Smooth muscle cell (in vitro differentiated cells): ENCODE results near the gene OR10V1. TPM values are rescaled to one million over a fixed set of nuclear protein-coding genes. Genes with fewer than 3 reads are reported as not detected.

Experiments
- DNase-seq: peaks from one replicate; lab custom pipeline; 2025; ENCODE audit not compliant: unreplicated experiment; lab: John Stamatoyannopoulos, UW
- H2AFZ ChIP-seq: fragments of 200-600 bp; sonication (generic); 2 replicates; pipeline ENCODE4 v1.6.0; 2016; ENCODE audit warnings: antibody characterized with exemption, low read depth, mild to moderate bottlenecking
- H3F3A ChIP-seq: fragments of 200-600 bp; sonication (generic); 2 replicates; pipeline ENCODE4 v1.6.0; 2017; ENCODE audit warnings: antibody characterized with exemption, low read depth
- H3K27ac ChIP-seq: fragments of 200-600 bp; sonication (generic); 2 replicates; pipeline ENCODE4 v1.5.1; 2016; ENCODE audit warnings: low read depth, mild to moderate bottlenecking
- H3K27me3 ChIP-seq: fragments of 200-600 bp; sonication (generic); 2 replicates; pipeline ENCODE4 v1.6.1; 2016; ENCODE audit warnings: low read depth, mild to moderate bottlenecking
- H3K36me3 ChIP-seq: fragments of 200-600 bp; sonication (generic); 2 replicates; pipeline ENCODE4 v1.5.1; 2016; ENCODE audit warnings: low read depth
- H3K4me1 ChIP-seq: fragments of 200-600 bp; sonication (generic); 2 replicates; pipeline ENCODE4 v1.5.1; 2016; ENCODE audit warnings: low read depth
- H3K4me2 ChIP-seq: fragments of 200-600 bp; sonication (generic); 2 replicates; pipeline ENCODE4 v1.6.0; 2016; ENCODE audit warnings: mild to moderate bottlenecking
- H3K4me3 ChIP-seq: fragments of 200-600 bp; sonication (generic); 2 replicates; pipeline ENCODE4 v1.5.1; 2016; ENCODE audit warnings: mild to moderate bottlenecking
- H3K79me2 ChIP-seq: fragments of 200-600 bp; sonication (generic); 2 replicates; pipeline ENCODE4 v1.6.0; 2016; ENCODE audit warnings: low read depth, mild to moderate bottlenecking
- H3K9ac ChIP-seq: fragments of 200-600 bp; sonication (generic); 2 replicates; pipeline ENCODE4 v1.6.0; 2016; ENCODE audit warnings: low read depth
- H3K9me3 ChIP-seq: fragments of 200-600 bp; sonication (generic); replicated peaks from 2 replicates; pipeline ENCODE4 v1.5.1; 2016; ENCODE audit warnings: low read depth
- H4K20me1 ChIP-seq: fragments of 200-600 bp; sonication (generic); 2 replicates; pipeline ENCODE4 v1.6.0; 2016; ENCODE audit warnings: low read depth
- CTCF ChIP-seq: fragments of 200-600 bp; sonication (generic); IDR thresholded peaks from 2 replicates; pipeline ENCODE4 v1.5.1; 2017; ENCODE audit warnings: borderline replicate concordance, mild to moderate bottlenecking, antibody characterized with exemption; ENCODE audit not compliant: insufficient read depth, poor library complexity, severe bottlenecking
- WGBS: methylation state at CpG from one replicate; pipeline ENCODE4 v1.1.7; 2016; ENCODE audit warnings: low lambda C conversion rate; 5-methylcytosine and 5-hydroxymethylcytosine counted together
- polyA plus RNA-seq: library from polyadenylated mRNA; unstranded; fragments of >200 nt; fragmentation: Nextera tagmentation; extraction: Ambion mirVana; gene quantifications from 2 replicates; pipeline ENCODE4 v1.2.1, GENCODE V29; 2016
- total RNA-seq: library from RNA; depleted of rRNA; stranded (reverse); fragments of >200 nt; gene quantifications from 2 replicates; pipeline ENCODE4 v1.2.3, GENCODE V29; 2014

OR10V1 gene
- total and polyA plus RNA-seq, 2 experiments from 2014 or later: not detected

GRCh38 chr11:59753650-59754493 lies 40.2 kb upstream of the OR10V1 start:
- WGBS: 34% methylated on average over 47 of the region's 47 CpGs
- Histone ChIP-seq H4K20me1 (peaks cover 32% of the 10 kb centered on the region), H3K9ac (peak overlapping the region; percentile 90)

GRCh38 chr11:59746111-59746510 lies 32.5 kb upstream of the OR10V1 start:
- no peaks in the 10 kb centered on the region for H3K27me3 ChIP-seq
- no peaks in the 10 kb centered on the region for H3K79me2 ChIP-seq
- no peak overlapping the region for H3K4me3 ChIP-seq
- H3K4me1 ChIP-seq: no peaks in the 10 kb centered on the region
- WGBS: 83% methylated on average over 2 of the region's 2 CpGs
- H3K9me3 ChIP-seq: no peaks in the 10 kb centered on the region
- no peak for TF ChIP-seq CTCF
- no peaks in the 10 kb centered on the region for H3F3A ChIP-seq
- no peaks in the 10 kb centered on the region for H3K36me3 ChIP-seq
- H3K27ac ChIP-seq: no peak overlapping the region
- no peaks in the 10 kb centered on the region for H4K20me1 ChIP-seq
- H2AFZ ChIP-seq: no peak overlapping the region
- no peak overlapping the region for H3K9ac ChIP-seq
- no peak overlapping the region for H3K4me2 ChIP-seq
- DNase-seq: no peak

More at GRCh38 chr11:59753650-59754493, 40.2 kb upstream of the OR10V1 start:
- Histone ChIP-seq H3F3A (peaks cover 7% of the 10 kb centered on the region), H3K36me3 (no peaks in the 10 kb centered on the region), H3K4me2 (peak overlapping the region; percentile 94), H3K79me2 (peaks cover 28% of the 10 kb centered on the region), H3K27me3 (no peaks in the 10 kb centered on the region), H3K4me3 (peak overlapping the region; percentile 95), H2AFZ (peak overlapping the region; percentile 69), H3K4me1 (peaks cover 10% of the 10 kb centered on the region), H3K27ac (no peak overlapping the region), H3K9me3 (no peaks in the 10 kb centered on the region)
- DNase-seq: peak; percentile 55
- TF ChIP-seq CTCF: peak; percentile 91

DNA sequence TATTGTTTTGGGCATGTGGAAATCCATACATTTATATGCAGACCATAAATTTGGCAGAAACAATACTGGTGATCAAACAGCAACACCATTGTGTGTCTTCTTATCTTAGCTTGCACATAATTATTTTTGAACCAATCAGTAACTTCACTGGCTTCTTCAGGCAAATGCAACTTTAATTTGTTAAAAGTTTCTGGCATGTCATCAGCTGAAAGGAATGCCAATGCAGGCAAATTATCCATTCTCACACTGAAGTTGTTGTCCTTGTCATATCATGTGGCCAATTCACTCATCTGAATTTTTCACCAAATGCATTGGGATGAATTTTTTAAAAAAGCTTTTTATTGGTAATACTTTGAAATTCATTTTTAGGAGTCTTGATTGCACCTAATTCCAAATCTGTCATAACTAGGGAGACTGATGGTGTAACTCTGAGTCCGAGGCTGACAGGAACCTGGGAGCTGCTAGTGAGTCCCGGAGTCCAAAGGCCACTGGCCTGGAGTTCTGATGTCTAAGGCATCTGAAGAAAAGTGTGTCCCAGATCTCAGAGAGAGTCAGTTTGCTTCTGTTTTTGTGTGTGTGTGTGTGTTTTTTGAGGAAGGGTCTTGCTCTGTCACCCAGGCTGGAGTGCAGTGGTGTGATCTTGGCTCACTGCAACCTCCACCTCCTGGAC lies 17.4 kb upstream of the OR10V1 start:
- H3K4me3 ChIP-seq: no peak overlapping the region
- H3K79me2 ChIP-seq: no peaks in the 10 kb centered on the region
- TF ChIP-seq CTCF: no peak
- H3K4me1 ChIP-seq: no peaks in the 10 kb centered on the region
- WGBS: 91% methylated on average over 2 of the region's 2 CpGs
- H3K36me3 ChIP-seq: no peaks in the 10 kb centered on the region
- DNase-seq: no peak
- H2AFZ ChIP-seq: no peak overlapping the region
- H4K20me1 ChIP-seq: no peaks in the 10 kb centered on the region
- H3K27ac ChIP-seq: no peak overlapping the region
- no peaks in the 10 kb centered on the region for H3K9me3 ChIP-seq
- no peak overlapping the region for H3K9ac ChIP-seq
- no peak overlapping the region for H3K4me2 ChIP-seq
- H3K27me3 ChIP-seq: no peaks in the 10 kb centered on the region
- no peaks in the 10 kb centered on the region for H3F3A ChIP-seq
